ENCODE results near the gene FGF2. TPM values are rescaled to one million over a fixed set of nuclear protein-coding genes. Genes with fewer than 3 reads are reported as not detected.

FGF2 gene
- total and polyA plus RNA-seq, 8 donors, result 0.29 to 47.3 (median 6.4) TPM

GRCh38 chr4:122898370-122899150 is 71.9 kb downstream of the FGF2 start:
- H3K4me1 ChIP-seq, result peaks cover 0 to 18% (median 2%) of the 10 kb centered on the region in 4 donors
- WGBS, 5 donors, result 87 to 94% (median 93%) methylated on average over 2 of the region's 2 CpGs
- no peaks in the 10 kb centered on the region for H3K9me3 ChIP-seq
- intact Hi-C loops (cut with DNase I; ENCODE audit: low total_unique reads), result no loop called here
- TF ChIP-seq POLR2AphosphoS5 (IDR thresholded peaks at IDR 0.05) (peak in 1 of 3 donors; percentile 63), CTCF (IDR thresholded peaks at IDR 0.05) (no peak), EP300 (IDR thresholded peaks at IDR 0.05) (no peak), POLR2A (IDR thresholded peaks at IDR 0.05) (no peak)
- peak in 1 of 2 donors; percentile 12 for DNase-seq
- peaks cover 0 to 6% (median 0%) of the 10 kb centered on the region in 4 donors for H3K36me3 ChIP-seq
- no peak overlapping the region for H3K4me3 ChIP-seq
- peak overlapping the region in 1 of 5 donors; percentile 17 for H3K27ac ChIP-seq
- H3K27me3 ChIP-seq, result no peaks in the 10 kb centered on the region

GRCh38 chr4:122899682-122900081 is 73.1 kb downstream of the FGF2 start:
- 82 to 91% (median 88%) methylated on average over 7 of the region's 7 CpGs for WGBS, 5 donors
- Histone ChIP-seq H3K27ac (no peak overlapping the region), H3K4me1 (peaks cover 0 to 18% (median 2%) of the 10 kb centered on the region in 4 donors), H3K4me3 (no peak overlapping the region), H3K27me3 (no peaks in the 10 kb centered on the region), H3K9me3 (no peaks in the 10 kb centered on the region), H3K36me3 (no peaks in the 10 kb centered on the region)
- intact Hi-C loops (cut with DNase I; ENCODE audit: low total_unique reads), result no loop called here
- TF ChIP-seq EP300 (IDR thresholded peaks at IDR 0.05) (no peak), POLR2AphosphoS5 (IDR thresholded peaks at IDR 0.05) (no peak), POLR2A (IDR thresholded peaks at IDR 0.05) (no peak), CTCF (IDR thresholded peaks at IDR 0.05) (no peak)
- no peak for DNase-seq

- intact Hi-C loops (cut with DNase I; ENCODE audit: low total_unique reads), result no loop called here
Observed at GRCh38 chr4:122900314-122900713, 73.7 kb downstream of the FGF2 start.

More at GRCh38 chr4:122900314-122900713, 73.7 kb downstream of the FGF2 start:
- no peak overlapping the region for H3K4me3 ChIP-seq
- no peak for DNase-seq
- no peak overlapping the region for H3K27ac ChIP-seq
- 60 to 83% (median 76%) methylated on average over 3 of the region's 3 CpGs for WGBS, 5 donors
- H3K4me1 ChIP-seq, result peaks cover 0 to 17% (median 2%) of the 10 kb centered on the region in 4 donors
- no peaks in the 10 kb centered on the region for H3K36me3 ChIP-seq
- H3K9me3 ChIP-seq, result no peaks in the 10 kb centered on the region
- no peaks in the 10 kb centered on the region for H3K27me3 ChIP-seq
- no peak for TF ChIP-seq CTCF (IDR thresholded peaks at IDR 0.05)
- no peak for TF ChIP-seq EP300 (IDR thresholded peaks at IDR 0.05)
